LNCaP clone FGC (cell line): Measurements from ENCODE around the gene CITED1.
A peak's percentile ranks its signal among the peaks of the same experiment; 100 is the strongest.

Source experiments
- DNase-seq: peaks from one replicate; pipeline ENCODE4 v3.0.0-alpha.2; 2011; ENCODE audit warnings: low read depth
- H3K4me3 ChIP-seq: 2 replicates; pipeline ENCODE4 v1.5.1; 2011; ENCODE audit warnings: mild to moderate bottlenecking, low read depth, low read length, control low read depth
- TF ChIP-seq, protein P1 (sequence below): IDR thresholded peaks from 2 replicates; pipeline ENCODE4 v1.5.1; 2012; ENCODE audit warnings: mild to moderate bottlenecking; ENCODE audit not compliant: control insufficient read depth, insufficient read depth; ENCODE audit errors: extremely low read depth

CITED1 gene

GRCh38 chrX:72299891-72300630 lies 5.7 kb downstream of the CITED1 start:
- no peak for DNase-seq
- TF ChIP-seq, protein P1, sequence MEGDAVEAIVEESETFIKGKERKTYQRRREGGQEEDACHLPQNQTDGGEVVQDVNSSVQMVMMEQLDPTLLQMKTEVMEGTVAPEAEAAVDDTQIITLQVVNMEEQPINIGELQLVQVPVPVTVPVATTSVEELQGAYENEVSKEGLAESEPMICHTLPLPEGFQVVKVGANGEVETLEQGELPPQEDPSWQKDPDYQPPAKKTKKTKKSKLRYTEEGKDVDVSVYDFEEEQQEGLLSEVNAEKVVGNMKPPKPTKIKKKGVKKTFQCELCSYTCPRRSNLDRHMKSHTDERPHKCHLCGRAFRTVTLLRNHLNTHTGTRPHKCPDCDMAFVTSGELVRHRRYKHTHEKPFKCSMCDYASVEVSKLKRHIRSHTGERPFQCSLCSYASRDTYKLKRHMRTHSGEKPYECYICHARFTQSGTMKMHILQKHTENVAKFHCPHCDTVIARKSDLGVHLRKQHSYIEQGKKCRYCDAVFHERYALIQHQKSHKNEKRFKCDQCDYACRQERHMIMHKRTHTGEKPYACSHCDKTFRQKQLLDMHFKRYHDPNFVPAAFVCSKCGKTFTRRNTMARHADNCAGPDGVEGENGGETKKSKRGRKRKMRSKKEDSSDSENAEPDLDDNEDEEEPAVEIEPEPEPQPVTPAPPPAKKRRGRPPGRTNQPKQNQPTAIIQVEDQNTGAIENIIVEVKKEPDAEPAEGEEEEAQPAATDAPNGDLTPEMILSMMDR = peak; percentile 28; the same call in 1 of the 2 replicates
- H3K4me3 ChIP-seq = no peak overlapping the region

- no peak for DNase-seq
- TF ChIP-seq, protein P1 = no peak
- H3K4me3 ChIP-seq = no peak overlapping the region
These were observed 7.6 kb downstream of the CITED1 start for GRCh38 chrX:72297953-72298730.

DNA sequence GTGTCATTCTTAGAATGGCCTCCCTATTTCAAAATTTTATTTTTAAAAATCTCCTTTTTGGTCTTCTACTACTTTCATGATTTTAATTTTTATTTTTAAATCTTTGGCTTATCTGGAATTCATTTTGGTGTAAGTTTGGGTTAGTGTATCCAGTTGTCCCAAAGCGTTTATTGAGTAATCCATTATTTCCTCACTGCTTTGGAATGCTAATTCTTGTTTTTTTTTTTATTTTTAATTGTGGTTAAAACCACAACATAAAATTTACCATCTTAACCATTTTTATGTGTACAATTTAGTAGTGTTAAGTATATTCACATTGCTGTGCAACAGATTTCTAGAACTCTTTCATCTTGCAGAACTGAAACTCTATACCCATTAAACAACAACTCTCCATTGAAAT lies 8.7 kb downstream of the CITED1 start:
- TF ChIP-seq, protein P1 = no peak
- no peak for DNase-seq
- H3K4me3 ChIP-seq = no peak overlapping the region

DNA sequence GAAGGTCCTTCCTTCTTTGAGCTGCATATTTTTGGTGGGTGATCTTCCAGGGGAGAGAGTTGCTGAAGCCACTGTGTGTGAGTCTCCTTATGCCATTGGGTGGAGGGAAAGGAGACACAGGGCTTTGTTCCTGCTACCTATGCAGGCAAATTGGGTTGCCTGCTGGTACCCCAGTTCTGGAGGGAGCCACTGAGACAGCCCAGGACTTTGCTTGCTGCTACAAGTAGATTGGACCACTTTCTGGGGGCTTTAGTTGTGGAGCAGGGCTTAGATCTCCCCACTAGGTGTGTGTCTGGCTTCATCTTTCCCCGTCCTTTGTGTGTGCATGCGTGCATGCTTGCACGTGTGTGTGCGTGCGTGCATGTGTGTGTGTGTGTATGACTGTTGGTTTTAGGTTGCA lies 10.0 kb downstream of the CITED1 start:
- TF ChIP-seq, protein P1 = no peak
- no peak overlapping the region for H3K4me3 ChIP-seq
- no peak for DNase-seq

DNA sequence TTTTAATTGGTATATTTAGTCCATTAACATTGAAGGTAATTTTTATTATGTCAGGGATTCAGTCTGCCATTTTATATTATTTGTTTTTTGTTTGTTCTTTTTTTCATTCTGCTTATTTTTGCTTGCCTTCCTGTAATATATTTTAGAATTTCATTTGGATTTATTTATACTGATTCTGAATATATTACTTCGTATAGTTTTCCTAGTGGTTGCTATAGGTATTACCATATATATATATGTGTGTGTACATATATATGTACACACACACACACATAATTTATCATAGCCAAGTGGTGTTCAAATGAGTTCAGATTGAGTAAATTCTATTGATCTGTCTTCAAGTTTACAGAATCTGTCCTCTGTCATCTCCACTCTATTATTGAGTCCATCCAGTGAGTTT lies 11.2 kb downstream of the CITED1 start:
- no peak for DNase-seq
- TF ChIP-seq, protein P1 = no peak
- H3K4me3 ChIP-seq = no peak overlapping the region

DNA sequence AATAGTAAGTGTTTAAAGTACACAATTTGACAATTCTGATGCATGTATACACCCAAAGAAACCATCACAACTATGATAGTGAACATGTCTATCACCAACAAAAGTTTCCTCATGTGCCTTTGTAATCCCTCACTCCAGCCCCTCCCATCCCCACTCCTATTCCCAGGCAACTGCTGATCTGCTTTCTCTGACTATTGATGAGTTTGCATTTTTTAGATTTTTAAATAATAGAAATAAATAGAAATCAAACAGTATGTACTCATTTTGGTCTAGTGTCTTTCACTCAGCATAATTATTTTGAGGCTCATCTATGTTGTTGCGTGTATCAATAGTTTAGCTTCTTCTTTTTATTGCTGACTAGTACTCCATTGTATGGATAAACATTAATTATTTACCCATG lies 23.4 kb downstream of the CITED1 start:
- DNase-seq = no peak
- TF ChIP-seq, protein P1 = no peak
- H3K4me3 ChIP-seq = no peak overlapping the region
